CD4-positive, alpha-beta memory T cell (primary cell): Measurements from ENCODE around the gene IRF4. TPM values are rescaled to one million over a fixed set of nuclear protein-coding genes. Genes with fewer than 3 reads are reported as not detected.

Source experiments
- CTCF ChIA-PET: fragments of 350-600 bp; sonication (Branson Sonifier 250); formaldehyde crosslinking; loops from one replicate; lab custom pipeline; 2021; ENCODE audit warnings: inconsistent platforms; ENCODE audit not compliant: partially characterized antibody; lab: Charles Lee
- POLR2A ChIA-PET: fragments of 350-600 bp; sonication (Branson Sonifier 250); formaldehyde crosslinking; loops from one replicate; lab custom pipeline; 2021; ENCODE audit not compliant: partially characterized antibody; lab: Charles Lee
- DNase-seq, 5 donors: peaks; one replicate each; pipeline versions ENCODE4 v3.0.0 to v3.0.0-alpha.2; 2020 to 2022; ENCODE audit warnings: mixed read lengths in 1 of 5
- H3K27ac ChIP-seq: one replicate; pipeline ENCODE4 v1.7.0; 2013; ENCODE audit warnings: low read depth, low read length
- H3K27me3 ChIP-seq: 2 replicates; pipeline ENCODE4 v1.7.0; 2013; ENCODE audit warnings: mild to moderate bottlenecking, low read length, moderate library complexity; ENCODE audit not compliant: insufficient read depth
- H3K36me3 ChIP-seq: 2 replicates; pipeline ENCODE4 v1.7.0; 2013; ENCODE audit warnings: mild to moderate bottlenecking, low read length, moderate library complexity; ENCODE audit not compliant: insufficient read depth
- H3K4me1 ChIP-seq: 2 replicates; pipeline ENCODE4 v1.7.0; 2013; ENCODE audit warnings: mild to moderate bottlenecking, low read length, moderate library complexity; ENCODE audit not compliant: insufficient read depth
- H3K4me3 ChIP-seq, 2 donors: one replicate each; pipeline ENCODE4 v1.7.0; 2013; ENCODE audit warnings: low read length in 2 of 2, mild to moderate bottlenecking in 1 of 2
- H3K9me3 ChIP-seq, 2 donors: one replicate each; pipeline ENCODE4 v1.7.0; 2013; ENCODE audit warnings: low read length in 2 of 2, control low read depth in 1 of 2; ENCODE audit not compliant: control insufficient read depth in 1 of 2
- H3K27ac Mint-ChIP-seq, 7 donors: one replicate each; pipeline ENCODE4 v1.8.0; 2020 to 2021; ENCODE audit warnings: mixed read lengths in 7 of 7, mild to moderate bottlenecking in 6 of 7, inconsistent platforms in 3 of 7, moderate library complexity in 3 of 7
- H3K27me3 Mint-ChIP-seq, 2 donors: one replicate each; pipeline ENCODE4 v1.8.0; 2020 to 2021; ENCODE audit warnings: mixed read lengths in 2 of 2
- H3K36me3 Mint-ChIP-seq, 2 donors: one replicate each; pipeline ENCODE4 v1.8.0; 2020 to 2021; ENCODE audit warnings: mixed read lengths in 2 of 2, inconsistent platforms in 1 of 2, mild to moderate bottlenecking in 1 of 2
- H3K4me1 Mint-ChIP-seq, 4 donors: one replicate each; pipeline ENCODE4 v1.8.0; 2020 to 2021; ENCODE audit warnings: mixed read lengths in 4 of 4, mild to moderate bottlenecking in 1 of 4
- H3K4me3 Mint-ChIP-seq, 8 donors: one replicate each; pipeline ENCODE4 v1.8.0; 2020 to 2021; ENCODE audit warnings: mixed read lengths in 8 of 8, mild to moderate bottlenecking in 7 of 8, moderate library complexity in 6 of 8, inconsistent platforms in 3 of 8
- H3K9me3 Mint-ChIP-seq, 8 donors: one replicate each; pipeline ENCODE4 v1.8.0; 2020 to 2021; ENCODE audit warnings: mixed read lengths in 8 of 8, mild to moderate bottlenecking in 5 of 8, inconsistent platforms in 3 of 8, moderate library complexity in 1 of 8
- intact Hi-C: fragments of 100-400 bp; cut with micrococcal nuclease; formaldehyde crosslinking; loops from one replicate; pipeline ENCODE4 v1.15.1; 2023
- polyA plus RNA-seq, 2 donors: library from polyadenylated mRNA; unstranded; fragments of 300-500 nt; fragmentation: Illumina TruSeq; gene quantifications; one replicate each; pipeline ENCODE4 v1.2.3, GENCODE V29; 2021
- total RNA-seq, 2 experiments: library from RNA; stranded (reverse); gene quantifications; one replicate each; pipeline ENCODE4 v1.2.3, GENCODE V29; 2021

IRF4 gene
- total and polyA plus RNA-seq, 4 experiments from 2014 or later: 2.7 to 8.6 (median 7.1) TPM

GRCh38 chr6:359261-360035 is 32.1 kb upstream of the IRF4 start:
- H3K36me3 Mint-ChIP-seq: peaks cover 1 to 5% of the 10 kb centered on the region in 2 donors
- Histone ChIP-seq H3K27ac (no peak overlapping the region), H3K9me3 (no peaks in the 10 kb centered on the region), H3K4me1 (no peaks in the 10 kb centered on the region), H3K36me3 (no peaks in the 10 kb centered on the region), H3K4me3 (no peak overlapping the region), H3K27me3 (no peaks in the 10 kb centered on the region)
- no peak overlapping the region for H3K27ac Mint-ChIP-seq
- intact Hi-C loops: no loop called here
- peaks cover 0 to 5% (median 0%) of the 10 kb centered on the region in 4 donors for H3K4me1 Mint-ChIP-seq
- no peak for DNase-seq
- no peak overlapping the region for H3K4me3 Mint-ChIP-seq
- ChIA-PET CTCF (interaction anchor here (0.7 kb wide), 1 partner anchor 171 kb away, joined by 3 read pairs; no protein-coding TSS in a partner anchor), POLR2A (no interaction called here)
- H3K27me3 Mint-ChIP-seq: no peaks in the 10 kb centered on the region
- H3K9me3 Mint-ChIP-seq: peaks cover 0 to 30% (median 21%) of the 10 kb centered on the region in 8 donors

GRCh38 chr6:360349-360748 is 31.2 kb upstream of the IRF4 start:
- H3K27ac ChIP-seq: no peak overlapping the region
- no peaks in the 10 kb centered on the region for H3K4me1 ChIP-seq
- no peak for DNase-seq
- Mint-ChIP-seq H3K27me3 (no peaks in the 10 kb centered on the region), H3K4me3 (no peak overlapping the region), H3K27ac (peak overlapping the region in 1 of 7 donors; percentile 32), H3K9me3 (peaks cover 0 to 32% (median 23%) of the 10 kb centered on the region in 8 donors), H3K4me1 (peaks cover 0 to 5% (median 0%) of the 10 kb centered on the region in 4 donors), H3K36me3 (peaks cover 1 to 5% of the 10 kb centered on the region in 2 donors)
- ChIA-PET POLR2A (no interaction called here), CTCF (interaction anchor here (1.0 to 1.6 kb wide), 2 partner anchors 12 to 46 kb away, joined by 3 read pairs; no protein-coding TSS in a partner anchor)
- no peaks in the 10 kb centered on the region for H3K36me3 ChIP-seq
- no peak overlapping the region for H3K4me3 ChIP-seq
- intact Hi-C loops: no loop called here
- no peaks in the 10 kb centered on the region for H3K9me3 ChIP-seq
- H3K27me3 ChIP-seq: no peaks in the 10 kb centered on the region

GRCh38 chr6:360764-361373 is 30.7 kb upstream of the IRF4 start:
- Histone ChIP-seq H3K27ac (no peak overlapping the region), H3K36me3 (no peaks in the 10 kb centered on the region), H3K27me3 (no peaks in the 10 kb centered on the region), H3K4me1 (no peaks in the 10 kb centered on the region), H3K9me3 (no peaks in the 10 kb centered on the region), H3K4me3 (no peak overlapping the region)
- Mint-ChIP-seq H3K27ac (no peak overlapping the region), H3K27me3 (no peaks in the 10 kb centered on the region), H3K9me3 (peaks cover 0 to 37% (median 25%) of the 10 kb centered on the region in 8 donors), H3K4me1 (peaks cover 0 to 5% (median 0%) of the 10 kb centered on the region in 4 donors), H3K4me3 (no peak overlapping the region), H3K36me3 (peaks cover 1 to 3% of the 10 kb centered on the region in 2 donors)
- intact Hi-C loops: no loop called here
- ChIA-PET CTCF (interaction anchor here (0.9 to 1.6 kb wide), 4 partner anchors 9 to 173 kb away, joined by 3 to 4 read pairs (median 3); no protein-coding TSS in a partner anchor), POLR2A (no interaction called here)
- no peak for DNase-seq

- POLR2A ChIA-PET: no interaction called here
- intact Hi-C loops: no loop called here
- Mint-ChIP-seq H3K9me3 (peaks cover 0 to 37% (median 25%) of the 10 kb centered on the region in 8 donors), H3K4me3 (no peak overlapping the region), H3K4me1 (peaks cover 0 to 5% (median 0%) of the 10 kb centered on the region in 4 donors), H3K36me3 (peaks cover 0 to 1% of the 10 kb centered on the region in 2 donors), H3K27ac (no peak overlapping the region), H3K27me3 (no peaks in the 10 kb centered on the region)
- CTCF ChIA-PET: interaction anchor here (0.9 to 1.6 kb wide), 3 partner anchors 10 to 173 kb away, joined by 3 to 4 read pairs (median 3); no protein-coding TSS in a partner anchor
- no peaks in the 10 kb centered on the region for H3K9me3 ChIP-seq
- H3K27me3 ChIP-seq: no peaks in the 10 kb centered on the region
- no peaks in the 10 kb centered on the region for H3K4me1 ChIP-seq
- no peak for DNase-seq
- no peak overlapping the region for H3K4me3 ChIP-seq
- H3K36me3 ChIP-seq: no peaks in the 10 kb centered on the region
- no peak overlapping the region for H3K27ac ChIP-seq
Measured at GRCh38 chr6:361411-362132, 30.0 kb upstream of the IRF4 start.

- Mint-ChIP-seq H3K4me1 (peaks cover 0 to 5% (median 0%) of the 10 kb centered on the region in 4 donors), H3K27me3 (peaks cover 0 to 6% of the 10 kb centered on the region in 2 donors), H3K36me3 (peaks cover 0 to 1% of the 10 kb centered on the region in 2 donors), H3K4me3 (no peak overlapping the region), H3K9me3 (peaks cover 0 to 39% (median 26%) of the 10 kb centered on the region in 8 donors), H3K27ac (peak overlapping the region in 1 of 7 donors; percentile 2)
- Histone ChIP-seq H3K4me1 (no peaks in the 10 kb centered on the region), H3K9me3 (no peaks in the 10 kb centered on the region), H3K27me3 (no peaks in the 10 kb centered on the region), H3K27ac (no peak overlapping the region), H3K36me3 (no peaks in the 10 kb centered on the region), H3K4me3 (no peak overlapping the region)
- ChIA-PET CTCF (no interaction called here), POLR2A (no interaction called here)
- DNase-seq: no peak
- intact Hi-C loops: no loop called here
Measured at GRCh38 chr6:362231-362923, 29.2 kb upstream of the IRF4 start.

GRCh38 chr6:362924-363249 is 28.7 kb upstream of the IRF4 start:
- Mint-ChIP-seq H3K9me3 (peaks cover 0 to 42% (median 27%) of the 10 kb centered on the region in 8 donors), H3K27me3 (peaks cover 0 to 11% of the 10 kb centered on the region in 2 donors), H3K36me3 (peaks cover 0 to 1% of the 10 kb centered on the region in 2 donors), H3K4me3 (no peak overlapping the region), H3K4me1 (peaks cover 0 to 5% (median 0%) of the 10 kb centered on the region in 4 donors), H3K27ac (no peak overlapping the region)
- H3K27me3 ChIP-seq: no peaks in the 10 kb centered on the region
- POLR2A ChIA-PET: no interaction called here
- no peak for DNase-seq
- no peaks in the 10 kb centered on the region for H3K9me3 ChIP-seq
- no peaks in the 10 kb centered on the region for H3K36me3 ChIP-seq
- H3K27ac ChIP-seq: no peak overlapping the region
- intact Hi-C loops: no loop called here
- H3K4me1 ChIP-seq: no peaks in the 10 kb centered on the region
- CTCF ChIA-PET: no interaction called here
- H3K4me3 ChIP-seq: no peak overlapping the region
